GM12891 (cell line): ENCODE results near the gene KLHDC7A.

Experiments used
- POLR2A ChIP-seq: IDR thresholded peaks from 2 replicates; pipeline ENCODE4 v1.6.1; 2011; ENCODE audit warnings: low read depth, low read length, control low read depth
- POLR2AphosphoS5 ChIP-seq: IDR thresholded peaks from 2 replicates; pipeline ENCODE4 v1.6.1; 2011; ENCODE audit warnings: low read depth, low read length, control low read depth
- TAF1 ChIP-seq: IDR thresholded peaks from 2 replicates; pipeline ENCODE4 v1.6.1; 2011; ENCODE audit warnings: low read depth, low read length, control low read depth

GRCh38 chr1:18481921-18482701, 1.4 kb downstream of the KLHDC7A start:
- TF ChIP-seq POLR2AphosphoS5 (no peak), TAF1 (no peak), POLR2A (no peak)
